ENCODE measurements around the gene CEBPZ. TPM values are rescaled to one million over a fixed set of nuclear protein-coding genes. Genes with fewer than 3 reads are reported as not detected.

Gene CEBPZ
- total RNA-seq, 2 experiments from 2014 or later, result 92.3 to 102 TPM

- H3K36me3 ChIP-seq (ENCODE audit: insufficient read depth, low read length), result peaks cover 80% of the 10 kb centered on the region
- peaks cover 9 to 17% of the 10 kb centered on the region in 2 experiments for H3K9me3 ChIP-seq (ENCODE audit: control insufficient read depth in 1 of 2, insufficient read depth in 1 of 2, low read length in 2 of 2)
- DNase-seq (no peak), ATAC-seq (ENCODE audit: poor library complexity) (no peak)
- intact Hi-C loops (cut with DNase I, micrococcal nuclease), result loop anchor here in 1 of 2 experiments (5.0 kb wide), 1 partner anchor 46 kb away; the partner anchor contains the start of gene EIF2AK2
- no peaks in the 10 kb centered on the region for H3K27me3 ChIP-seq (ENCODE audit: control insufficient read depth in 1 of 2, insufficient read depth in 2 of 2, low read length in 2 of 2)
- peaks cover 19% of the 10 kb centered on the region for H3K9me3 Mint-ChIP-seq
- no peak overlapping the region for H3K4me3 Mint-ChIP-seq
- CTCF ChIA-PET, result no interaction called here
- no peak overlapping the region for H3K27ac Mint-ChIP-seq
- POLR2A ChIA-PET, result interaction anchor here (0.6 to 1.5 kb wide), 2 partner anchors 28 to 51 kb away, joined by 3 read pairs; partner anchors contain the start of genes CEBPZ and NDUFAF7
- H3K27me3 Mint-ChIP-seq, result no peaks in the 10 kb centered on the region
- no peak overlapping the region for H3K27ac ChIP-seq (ENCODE audit: low read depth in 1 of 2, low read length in 2 of 2)
- no peak for TF ChIP-seq CTCF (IDR thresholded peaks at IDR 0.05)
- H3K4me1 Mint-ChIP-seq (ENCODE audit: low read depth), result peaks cover 59% of the 10 kb centered on the region
- no peak overlapping the region for H3K4me3 ChIP-seq (ENCODE audit: low read length)
- peaks cover 8% of the 10 kb centered on the region for H3K4me1 ChIP-seq (ENCODE audit: insufficient read depth, low read length)
- H3K36me3 Mint-ChIP-seq (ENCODE audit: low read depth), result peaks cover 88% of the 10 kb centered on the region
Observed at GRCh38 chr2:37203708-37204107, 27.7 kb downstream of the CEBPZ start.

GRCh38 chr2:37201766-37202165 lies 29.6 kb downstream of the CEBPZ start:
- CTCF ChIA-PET, result interaction anchor here (0.8 to 1.2 kb wide), 3 partner anchors 19 to 34 kb away, joined by 3 to 5 read pairs (median 5); partner anchors contain the start of genes CEBPZ and NDUFAF7
- peaks cover 61% of the 10 kb centered on the region for H3K36me3 ChIP-seq (ENCODE audit: insufficient read depth, low read length)
- peaks cover 2% of the 10 kb centered on the region for H3K9me3 Mint-ChIP-seq
- H3K27ac ChIP-seq (ENCODE audit: low read depth in 1 of 2, low read length in 2 of 2), result no peak overlapping the region
- peaks cover 26% of the 10 kb centered on the region for H3K4me1 ChIP-seq (ENCODE audit: insufficient read depth, low read length)
- ATAC-seq (ENCODE audit: poor library complexity), result no peak
- peak overlapping the region; percentile 42 for H3K27ac Mint-ChIP-seq
- H3K4me3 ChIP-seq (ENCODE audit: low read length), result no peak overlapping the region
- H3K4me1 Mint-ChIP-seq (ENCODE audit: low read depth), result peaks cover 48% of the 10 kb centered on the region
- no peak for TF ChIP-seq CTCF (IDR thresholded peaks at IDR 0.05)
- peaks cover 68% of the 10 kb centered on the region for H3K36me3 Mint-ChIP-seq (ENCODE audit: low read depth)
- DNase-seq, result peak in 1 of 14 experiments; percentile 32
- no peaks in the 10 kb centered on the region for H3K27me3 ChIP-seq (ENCODE audit: control insufficient read depth in 1 of 2, insufficient read depth in 2 of 2, low read length in 2 of 2)
- intact Hi-C loops (cut with DNase I, micrococcal nuclease), result loop anchor here in 1 of 2 experiments (5.0 kb wide), 1 partner anchor 44 kb away; the partner anchor contains the start of gene EIF2AK2
- no peak overlapping the region for H3K4me3 Mint-ChIP-seq
- POLR2A ChIA-PET, result interaction anchor here (0.6 kb wide), 1 partner anchor 681 kb away, joined by 4 read pairs; no protein-coding TSS in a partner anchor
- H3K9me3 ChIP-seq (ENCODE audit: control insufficient read depth in 1 of 2, insufficient read depth in 1 of 2, low read length in 2 of 2), result peaks cover 8 to 9% of the 10 kb centered on the region in 2 experiments
- no peaks in the 10 kb centered on the region for H3K27me3 Mint-ChIP-seq

- Histone ChIP-seq H3K4me1 (ENCODE audit: insufficient read depth, low read length) (peaks cover 28% of the 10 kb centered on the region), H3K9me3 (ENCODE audit: control insufficient read depth in 1 of 2, insufficient read depth in 1 of 2, low read length in 2 of 2) (peaks cover 6 to 7% of the 10 kb centered on the region in 2 experiments), H3K27ac (ENCODE audit: low read depth in 1 of 2, low read length in 2 of 2) (no peak overlapping the region), H3K36me3 (ENCODE audit: insufficient read depth, low read length) (peaks cover 55% of the 10 kb centered on the region), H3K4me3 (ENCODE audit: low read length) (no peak overlapping the region), H3K27me3 (ENCODE audit: control insufficient read depth in 1 of 2, insufficient read depth in 2 of 2, low read length in 2 of 2) (no peaks in the 10 kb centered on the region)
- Mint-ChIP-seq H3K4me3 (no peak overlapping the region), H3K36me3 (ENCODE audit: low read depth) (peaks cover 67% of the 10 kb centered on the region), H3K4me1 (ENCODE audit: low read depth) (peaks cover 48% of the 10 kb centered on the region), H3K27me3 (no peaks in the 10 kb centered on the region), H3K27ac (peak overlapping the region; percentile 42), H3K9me3 (no peaks in the 10 kb centered on the region)
- ChIA-PET CTCF (interaction anchor here (1.2 kb wide), 1 partner anchor 30 kb away, joined by 5 read pairs; the partner anchor contains the start of genes CEBPZ and NDUFAF7), POLR2A (interaction anchor here (0.6 kb wide), 1 partner anchor 682 kb away, joined by 4 read pairs; no protein-coding TSS in a partner anchor)
- TF ChIP-seq CTCF (IDR thresholded peaks at IDR 0.05), result no peak
- no peak for ATAC-seq (ENCODE audit: poor library complexity)
- intact Hi-C loops (cut with DNase I, micrococcal nuclease), result loop anchor here in 1 of 2 experiments (5.0 kb wide), 1 partner anchor 44 kb away; the partner anchor contains the start of gene EIF2AK2
- DNase-seq, result no peak
Observed at GRCh38 chr2:37201208-37201607, 30.2 kb downstream of the CEBPZ start.
